ENCODE data around the gene LDLRAD3.

LDLRAD3 gene

GRCh38 chr11:35962369-35963138, 18.7 kb downstream of the LDLRAD3 start:
- Histone ChIP-seq H3K27me3 (replicated peaks; ENCODE audit: control insufficient read depth, insufficient read depth, low read length) (no peaks in the 10 kb centered on the region), H3K36me3 (ENCODE audit: control insufficient read depth, insufficient read depth, low read length) (no peaks in the 10 kb centered on the region), H3K4me3 (replicated peaks; ENCODE audit: low read depth, low read length) (no peak overlapping the region)
- DNase-seq (ENCODE audit: extremely low read depth, insufficient read length): no peak
- no peak for TF ChIP-seq CTCF (IDR thresholded peaks at IDR 0.05; ENCODE audit: insufficient read depth, low read length, poor library complexity, severe bottlenecking)

DNA sequence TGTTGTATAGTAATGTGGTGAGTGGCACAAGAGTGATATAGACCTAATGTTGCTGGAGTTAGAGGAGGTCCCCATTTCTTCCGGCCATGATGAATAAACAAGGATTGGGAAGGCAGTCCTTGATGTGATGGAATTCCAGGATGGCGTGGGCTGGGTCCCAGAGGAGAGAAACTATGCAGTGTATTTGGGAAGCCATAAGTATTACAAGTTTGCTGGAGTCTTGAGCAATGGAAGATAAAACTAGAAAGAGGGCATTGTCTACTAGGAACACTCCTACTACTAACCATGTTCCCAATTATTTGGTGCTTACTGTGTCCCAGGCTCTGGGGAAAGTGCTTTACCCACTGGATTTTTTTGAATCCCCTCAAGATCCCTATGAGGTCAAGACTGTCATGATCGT, 20.0 kb downstream of the LDLRAD3 start:
- H3K36me3 ChIP-seq (ENCODE audit: control insufficient read depth, insufficient read depth, low read length): no peaks in the 10 kb centered on the region
- no peaks in the 10 kb centered on the region; the same call in 1 of the 2 replicates for H3K27me3 ChIP-seq (replicated peaks; ENCODE audit: control insufficient read depth, insufficient read depth, low read length)
- no peak for TF ChIP-seq CTCF (IDR thresholded peaks at IDR 0.05; ENCODE audit: insufficient read depth, low read length, poor library complexity, severe bottlenecking)
- no peak overlapping the region for H3K4me3 ChIP-seq (replicated peaks; ENCODE audit: low read depth, low read length)
- no peak for DNase-seq (ENCODE audit: extremely low read depth, insufficient read length)

GRCh38 chr11:35964841-35965240, 21.0 kb downstream of the LDLRAD3 start:
- no peaks in the 10 kb centered on the region for H3K36me3 ChIP-seq (ENCODE audit: control insufficient read depth, insufficient read depth, low read length)
- no peak for TF ChIP-seq CTCF (IDR thresholded peaks at IDR 0.05; ENCODE audit: insufficient read depth, low read length, poor library complexity, severe bottlenecking)
- no peak overlapping the region for H3K4me3 ChIP-seq (replicated peaks; ENCODE audit: low read depth, low read length)
- H3K27me3 ChIP-seq (replicated peaks; ENCODE audit: control insufficient read depth, insufficient read depth, low read length): no peaks in the 10 kb centered on the region; the same call in 1 of the 2 replicates
- no peak for DNase-seq (ENCODE audit: extremely low read depth, insufficient read length)

GRCh38 chr11:35967042-35967441, 23.2 kb downstream of the LDLRAD3 start:
- no peak for TF ChIP-seq CTCF (IDR thresholded peaks at IDR 0.05; ENCODE audit: insufficient read depth, low read length, poor library complexity, severe bottlenecking)

GRCh38 chr11:35968386-35969088, 24.7 kb downstream of the LDLRAD3 start:
- no peak for DNase-seq (ENCODE audit: extremely low read depth, insufficient read length)
- no peak overlapping the region for H3K4me3 ChIP-seq (replicated peaks; ENCODE audit: low read depth, low read length)
- no peak for TF ChIP-seq CTCF (IDR thresholded peaks at IDR 0.05; ENCODE audit: insufficient read depth, low read length, poor library complexity, severe bottlenecking)
- H3K27me3 ChIP-seq (replicated peaks; ENCODE audit: control insufficient read depth, insufficient read depth, low read length): no peaks in the 10 kb centered on the region; the same call in 1 of the 2 replicates
- no peaks in the 10 kb centered on the region for H3K36me3 ChIP-seq (ENCODE audit: control insufficient read depth, insufficient read depth, low read length)

More at GRCh38 chr11:35967042-35967441, 23.2 kb downstream of the LDLRAD3 start:
- Histone ChIP-seq H3K27me3 (replicated peaks; ENCODE audit: control insufficient read depth, insufficient read depth, low read length) (no peaks in the 10 kb centered on the region; the same call in 1 of the 2 replicates), H3K4me3 (replicated peaks; ENCODE audit: low read depth, low read length) (no peak overlapping the region), H3K36me3 (ENCODE audit: control insufficient read depth, insufficient read depth, low read length) (no peaks in the 10 kb centered on the region)
- DNase-seq (ENCODE audit: extremely low read depth, insufficient read length): no peak

Data from GM06990 (cell line).